Left lung (tissue), 10 donors: ENCODE results near the gene PLA2G12B. TPM values are rescaled to one million over a fixed set of nuclear protein-coding genes. Genes with fewer than 3 reads are reported as not detected.

Experiments
- ATAC-seq: fragments of 200-7000 bp; cut with Tn5 transposase; one replicate; pipeline ENCODE4 v1.9.1; 2020; ENCODE audit warnings: moderate library complexity
- DNase-seq, 4 donors: peaks; one replicate each; pipeline ENCODE4 v3.0.0-alpha.2; 2013 to 2020
- H3K27ac ChIP-seq, 2 donors: fragments of 200-600 bp; sonication (generic) in 1 of 2; one replicate each; pipeline versions ENCODE4 v1.5.0 to v1.8.0; 2020 to 2021
- H3K27me3 ChIP-seq, 2 donors: fragments of 200-600 bp; sonication (generic) in 1 of 2; one replicate each; pipeline versions ENCODE4 v1.5.0 to v1.8.0; 2020 to 2021
- H3K36me3 ChIP-seq, 2 donors: fragments of 200-600 bp; sonication (generic) in 1 of 2; one replicate each; pipeline versions ENCODE4 v1.5.0 to v1.8.0; 2020 to 2021
- H3K4me1 ChIP-seq, 2 donors: fragments of 200-600 bp; one replicate each; pipeline ENCODE4 v1.8.0; 2021
- H3K4me3 ChIP-seq, 2 donors: fragments of 200-600 bp; sonication (generic) in 1 of 2; one replicate each; pipeline versions ENCODE4 v1.5.0 to v1.8.0; 2020 to 2021; ENCODE audit warnings: mild to moderate bottlenecking in 1 of 2
- H3K9me3 ChIP-seq, 2 donors: fragments of 200-600 bp; sonication (generic) in 1 of 2; one replicate each; pipeline versions ENCODE4 v1.5.0 to v1.8.0; 2020 to 2021
- intact Hi-C, 2 donors: fragments of 100-400 bp; cut with DNase I; formaldehyde crosslinking; loops; one replicate each; pipeline versions ENCODE4 v1.11.2 to v1.14.2; 2022
- polyA plus RNA-seq, 6 donors: library from polyadenylated mRNA; unstranded; fragments of 120-200 nt; gene quantifications; one replicate each; pipeline ENCODE4 v1.2.1, GENCODE V29; 2013; ENCODE audit not compliant: insufficient read length in 6 of 6
- total RNA-seq, 2 donors: library from RNA; stranded (reverse); fragmentation: NEBNext Ultra II Directional; extraction: Animal tissue kit (Norgen Biotek cat#: 25700); gene quantifications; one replicate each; pipeline ENCODE4 v1.2.1, GENCODE V29; 2021
- TF ChIP-seq, protein P1 (sequence below), 2 donors: fragments of 200-600 bp; sonication (generic) in 1 of 2; IDR thresholded peaks; one replicate each; pipeline versions ENCODE4 v1.5.0 to v1.8.0; 2021; ENCODE audit warnings: antibody characterized with exemption in 2 of 2
- donor health status: DM: no; HTN: yes; CAD: no.
- donor health status: DM: no; HTN: no; CAD: no.

PLA2G12B gene
- total and polyA plus RNA-seq, 8 donors: 0.38 to 3.3 (median 0.71) TPM

GRCh38 chr10:72932259-72933015 is 22.2 kb downstream of the PLA2G12B start:
- DNase-seq (peak in 1 of 4 donors; percentile 64), ATAC-seq (no peak)
- no peaks in the 10 kb centered on the region for H3K36me3 ChIP-seq
- H3K4me1 ChIP-seq: no peaks in the 10 kb centered on the region
- no peaks in the 10 kb centered on the region for H3K9me3 ChIP-seq
- no peak overlapping the region for H3K4me3 ChIP-seq
- no peaks in the 10 kb centered on the region for H3K27me3 ChIP-seq
- TF ChIP-seq, protein P1, sequence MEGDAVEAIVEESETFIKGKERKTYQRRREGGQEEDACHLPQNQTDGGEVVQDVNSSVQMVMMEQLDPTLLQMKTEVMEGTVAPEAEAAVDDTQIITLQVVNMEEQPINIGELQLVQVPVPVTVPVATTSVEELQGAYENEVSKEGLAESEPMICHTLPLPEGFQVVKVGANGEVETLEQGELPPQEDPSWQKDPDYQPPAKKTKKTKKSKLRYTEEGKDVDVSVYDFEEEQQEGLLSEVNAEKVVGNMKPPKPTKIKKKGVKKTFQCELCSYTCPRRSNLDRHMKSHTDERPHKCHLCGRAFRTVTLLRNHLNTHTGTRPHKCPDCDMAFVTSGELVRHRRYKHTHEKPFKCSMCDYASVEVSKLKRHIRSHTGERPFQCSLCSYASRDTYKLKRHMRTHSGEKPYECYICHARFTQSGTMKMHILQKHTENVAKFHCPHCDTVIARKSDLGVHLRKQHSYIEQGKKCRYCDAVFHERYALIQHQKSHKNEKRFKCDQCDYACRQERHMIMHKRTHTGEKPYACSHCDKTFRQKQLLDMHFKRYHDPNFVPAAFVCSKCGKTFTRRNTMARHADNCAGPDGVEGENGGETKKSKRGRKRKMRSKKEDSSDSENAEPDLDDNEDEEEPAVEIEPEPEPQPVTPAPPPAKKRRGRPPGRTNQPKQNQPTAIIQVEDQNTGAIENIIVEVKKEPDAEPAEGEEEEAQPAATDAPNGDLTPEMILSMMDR (IDR thresholded peaks at IDR 0.05): no peak
- intact Hi-C loops: no loop called here
- H3K27ac ChIP-seq: no peak overlapping the region

- DNase-seq: no peak
- TF ChIP-seq, protein P1 (IDR thresholded peaks at IDR 0.05): no peak
- Histone ChIP-seq H3K9me3 (no peaks in the 10 kb centered on the region), H3K36me3 (no peaks in the 10 kb centered on the region), H3K4me1 (no peaks in the 10 kb centered on the region), H3K27ac (no peak overlapping the region), H3K4me3 (no peak overlapping the region), H3K27me3 (no peaks in the 10 kb centered on the region)
- intact Hi-C loops: no loop called here
- ATAC-seq: no peak
These were observed 24.3 kb downstream of the PLA2G12B start for GRCh38 chr10:72930276-72930675.

DNA sequence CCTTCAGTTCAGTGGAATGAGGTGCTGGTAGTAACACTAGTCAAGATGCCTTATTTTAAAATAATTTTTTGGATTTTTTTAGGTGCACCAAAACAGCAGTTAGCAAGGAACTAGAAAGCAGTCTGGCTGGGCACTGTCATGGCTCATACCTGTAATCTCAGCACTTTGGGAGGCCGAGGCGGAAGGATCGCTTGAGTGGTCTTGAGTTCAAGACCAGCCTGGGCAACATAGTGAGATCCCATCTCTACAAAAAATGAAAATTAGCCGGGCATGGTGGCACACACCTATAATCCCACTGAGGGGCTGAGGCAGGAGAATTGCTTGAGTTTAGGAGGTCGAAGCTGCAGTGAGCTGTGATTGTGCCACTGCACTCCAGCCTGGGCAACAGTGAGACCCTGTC is 25.8 kb downstream of the PLA2G12B start:
- Histone ChIP-seq H3K4me3 (no peak overlapping the region), H3K27ac (no peak overlapping the region), H3K36me3 (no peaks in the 10 kb centered on the region), H3K4me1 (no peaks in the 10 kb centered on the region), H3K27me3 (no peaks in the 10 kb centered on the region), H3K9me3 (no peaks in the 10 kb centered on the region)
- TF ChIP-seq, protein P1 (IDR thresholded peaks at IDR 0.05): no peak
- DNase-seq: no peak
- intact Hi-C loops: no loop called here
- ATAC-seq: no peak

GRCh38 chr10:72927485-72927884 is 27.1 kb downstream of the PLA2G12B start:
- H3K9me3 ChIP-seq: no peaks in the 10 kb centered on the region
- no peaks in the 10 kb centered on the region for H3K27me3 ChIP-seq
- H3K36me3 ChIP-seq: no peaks in the 10 kb centered on the region
- intact Hi-C loops: no loop called here
- no peaks in the 10 kb centered on the region for H3K4me1 ChIP-seq
- TF ChIP-seq, protein P1 (IDR thresholded peaks at IDR 0.05): no peak
- H3K27ac ChIP-seq: no peak overlapping the region
- ATAC-seq (no peak), DNase-seq (no peak)
- H3K4me3 ChIP-seq: no peak overlapping the region

- intact Hi-C loops: no loop called here
- Histone ChIP-seq H3K9me3 (peaks cover 0 to 11% of the 10 kb centered on the region in 2 donors), H3K36me3 (no peaks in the 10 kb centered on the region), H3K4me3 (no peak overlapping the region), H3K27ac (no peak overlapping the region), H3K4me1 (no peaks in the 10 kb centered on the region), H3K27me3 (no peaks in the 10 kb centered on the region)
- DNase-seq: no peak
- TF ChIP-seq, protein P1 (IDR thresholded peaks at IDR 0.05): no peak
- no peak for ATAC-seq
These were observed 28.6 kb downstream of the PLA2G12B start for GRCh38 chr10:72925951-72926465.
